NCI-H1105 treated with DMSO at 0.1 percent for 48 hours (cell line): ENCODE data around the gene SH3BP2.

Experiments used
- DNase-seq: peaks from one replicate; lab custom pipeline; 2025; lab: John Stamatoyannopoulos, UW

Gene SH3BP2

GRCh38 chr4:2790583-2791517 lies 2.0 kb upstream of the SH3BP2 start:
- DNase-seq = no peak

GRCh38 chr4:2791518-2792395 lies 1.1 kb upstream of the SH3BP2 start:
- no peak for DNase-seq

GRCh38 chr4:2792396-2792710 lies 532 bp upstream of the SH3BP2 start:
- DNase-seq = no peak

DNA sequence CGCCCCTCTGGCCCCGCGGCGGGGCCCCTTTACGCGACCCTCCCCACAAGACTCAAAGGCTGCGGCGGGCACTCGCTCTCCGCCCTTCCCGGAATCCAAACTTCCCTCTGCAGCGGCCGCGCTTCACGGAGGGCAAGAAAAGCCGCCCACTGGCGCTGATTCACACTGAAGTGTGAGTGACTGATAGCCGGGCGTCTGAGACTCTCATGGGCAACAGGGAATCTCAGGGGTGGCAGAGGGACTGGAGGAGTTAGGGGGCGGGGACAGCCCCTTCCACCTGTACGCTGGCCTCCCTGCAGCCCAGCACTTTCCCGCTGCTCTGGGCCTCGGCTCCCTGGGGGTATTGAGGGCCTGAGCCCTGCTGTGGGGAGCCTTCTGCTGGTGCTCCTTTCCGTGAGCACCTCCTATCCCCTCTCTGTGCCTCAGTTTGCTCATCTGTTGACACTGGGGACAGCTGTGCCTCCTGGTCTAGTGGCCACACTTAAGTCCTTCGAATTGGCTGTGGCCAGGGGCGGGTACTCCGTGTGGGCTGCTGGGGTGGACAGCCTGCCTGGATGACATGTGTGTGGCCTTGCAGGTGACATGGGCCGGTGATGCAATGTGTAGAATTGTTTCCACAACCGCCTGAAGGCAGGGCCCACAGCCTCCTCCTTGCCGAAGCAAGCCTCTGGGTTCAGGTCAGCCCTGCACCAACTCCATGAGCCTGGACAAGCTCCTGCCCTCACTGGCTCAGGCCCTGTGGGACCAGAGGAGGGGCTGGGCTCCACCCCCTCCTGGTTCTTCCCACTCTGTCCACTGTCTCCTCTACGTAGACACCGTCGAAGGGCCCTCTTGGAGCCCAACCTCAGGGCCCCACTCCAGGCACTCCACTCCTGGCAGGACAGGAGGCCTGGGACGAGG lies 951 bp downstream of the SH3BP2 start:
- no peak for DNase-seq

- no peak for DNase-seq
Observed at GRCh38 chr4:2794486-2795299, 1.8 kb downstream of the SH3BP2 start.

- DNase-seq = no peak
Observed at GRCh38 chr4:2795300-2795892, 2.5 kb downstream of the SH3BP2 start.

DNA sequence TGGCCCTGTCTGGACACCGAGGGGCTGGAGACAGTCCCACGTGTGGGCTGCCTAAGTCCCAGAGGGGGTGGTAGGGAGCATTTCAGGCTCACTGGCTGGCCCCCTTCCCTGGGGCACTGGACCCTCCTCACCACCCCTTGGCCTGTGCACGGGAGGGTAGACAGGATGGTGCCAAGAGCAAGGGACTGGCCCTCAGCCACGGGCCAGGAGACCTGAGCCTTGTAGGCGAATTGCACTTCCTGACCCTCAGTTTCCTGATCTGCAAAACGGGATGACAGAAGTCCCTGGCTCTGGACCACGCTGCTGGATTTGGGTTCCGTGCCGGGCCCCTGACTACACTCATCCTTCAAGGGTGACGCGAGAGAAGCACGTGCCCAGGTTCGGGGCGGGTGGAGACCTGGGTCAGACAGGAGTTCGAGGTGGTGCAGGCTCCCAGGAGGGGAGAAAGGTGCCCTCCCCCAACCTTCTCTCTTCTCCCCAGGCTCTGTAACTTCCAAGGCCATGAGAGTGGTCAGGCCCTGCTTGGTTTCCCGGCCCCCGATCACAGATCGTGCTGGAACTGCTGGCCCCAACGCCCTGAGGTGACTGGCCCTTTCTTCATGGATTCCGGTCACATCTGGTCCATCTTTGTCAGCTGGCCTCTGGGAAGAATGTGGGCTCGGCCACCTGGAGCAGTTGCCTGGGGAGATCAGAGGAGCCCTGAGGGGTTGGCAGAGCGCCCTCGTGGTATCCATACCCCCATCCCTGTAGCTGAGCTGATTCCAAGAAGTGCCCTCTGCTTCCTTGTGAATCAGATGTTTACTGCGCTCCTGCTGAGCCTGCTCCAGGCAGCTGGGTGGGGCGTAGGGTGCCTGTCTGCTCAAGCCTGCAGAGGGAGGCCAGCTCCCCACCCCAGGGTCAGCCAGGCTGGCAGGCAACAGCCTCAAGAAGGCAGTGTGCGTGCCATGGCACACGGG lies 3.3 kb downstream of the SH3BP2 start:
- DNase-seq = no peak

DNA sequence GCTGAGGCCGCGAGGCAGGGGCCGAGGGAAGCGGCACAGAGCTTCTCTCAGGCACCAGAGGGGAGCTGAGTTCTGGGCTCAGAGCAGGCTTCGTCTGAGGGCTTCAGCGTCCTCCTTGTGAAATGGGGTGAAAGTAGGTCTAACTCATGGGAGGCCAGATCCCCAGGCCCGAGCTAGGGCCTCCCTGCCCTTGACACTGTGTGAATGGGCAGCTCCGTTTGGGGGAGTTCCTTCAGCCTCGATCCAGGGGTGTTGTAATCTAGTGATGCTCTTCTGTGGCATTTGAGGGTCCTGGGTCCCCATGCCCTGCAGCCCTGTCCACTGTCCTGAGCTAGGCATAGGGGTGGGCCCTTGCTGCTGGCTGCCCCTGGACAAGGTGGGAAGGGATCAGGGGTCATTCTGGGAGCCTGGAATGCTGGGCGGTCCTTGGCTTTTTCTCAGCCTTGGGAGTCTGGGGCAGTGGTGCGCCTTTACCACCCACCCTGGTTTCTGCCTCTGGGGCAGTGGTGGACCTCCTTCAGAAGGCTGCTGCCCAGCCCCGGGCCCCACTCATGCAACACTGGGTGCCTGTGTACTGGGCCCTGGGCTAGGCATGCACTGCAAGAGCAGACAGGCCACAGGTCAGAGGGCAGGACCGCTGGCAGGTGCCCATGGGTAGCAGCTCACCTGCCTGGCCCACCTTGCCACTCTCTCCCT lies 4.1 kb downstream of the SH3BP2 start:
- no peak for DNase-seq

DNA sequence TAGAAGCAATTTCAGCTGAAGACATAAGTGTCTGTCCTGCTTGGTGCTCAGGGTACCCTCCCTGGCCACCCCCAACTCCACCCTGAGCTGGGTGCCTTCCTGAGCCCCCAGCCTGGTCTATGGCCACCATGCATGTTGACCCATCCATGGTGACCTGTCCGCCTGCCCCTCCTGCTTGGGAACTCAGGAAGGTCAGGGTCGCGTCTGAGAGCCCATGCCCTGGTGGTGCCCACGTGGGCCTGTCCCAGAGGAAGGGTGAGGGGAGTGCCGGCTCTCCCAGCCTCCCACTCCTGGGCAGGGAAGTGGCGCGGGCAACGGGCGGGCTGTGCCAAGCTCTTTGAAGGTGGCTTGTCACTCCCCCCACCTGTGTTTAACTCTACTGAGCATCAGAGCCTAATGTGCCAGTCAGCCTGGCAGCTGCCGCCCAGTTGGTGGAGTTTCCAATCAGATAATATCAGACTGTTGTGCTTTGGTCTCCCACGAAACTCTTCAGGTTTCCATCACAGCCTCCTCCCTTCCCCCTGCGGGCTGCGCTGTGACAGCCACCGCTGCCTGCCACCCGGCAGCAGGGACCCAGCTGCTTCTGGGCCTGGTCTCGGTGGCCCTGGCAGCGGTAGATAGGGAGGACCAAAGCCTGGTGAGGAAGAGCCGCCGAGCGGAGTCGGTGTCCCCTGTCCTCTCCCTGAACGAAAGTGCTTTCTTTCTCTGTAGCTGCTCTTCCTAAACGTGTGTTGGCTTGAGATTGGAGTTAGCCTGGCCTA lies 4.8 kb downstream of the SH3BP2 start:
- DNase-seq = no peak

GRCh38 chr4:2798399-2799223 lies 5.7 kb downstream of the SH3BP2 start:
- DNase-seq = no peak

GRCh38 chr4:2799224-2799911 lies 6.5 kb downstream of the SH3BP2 start:
- no peak for DNase-seq

DNA sequence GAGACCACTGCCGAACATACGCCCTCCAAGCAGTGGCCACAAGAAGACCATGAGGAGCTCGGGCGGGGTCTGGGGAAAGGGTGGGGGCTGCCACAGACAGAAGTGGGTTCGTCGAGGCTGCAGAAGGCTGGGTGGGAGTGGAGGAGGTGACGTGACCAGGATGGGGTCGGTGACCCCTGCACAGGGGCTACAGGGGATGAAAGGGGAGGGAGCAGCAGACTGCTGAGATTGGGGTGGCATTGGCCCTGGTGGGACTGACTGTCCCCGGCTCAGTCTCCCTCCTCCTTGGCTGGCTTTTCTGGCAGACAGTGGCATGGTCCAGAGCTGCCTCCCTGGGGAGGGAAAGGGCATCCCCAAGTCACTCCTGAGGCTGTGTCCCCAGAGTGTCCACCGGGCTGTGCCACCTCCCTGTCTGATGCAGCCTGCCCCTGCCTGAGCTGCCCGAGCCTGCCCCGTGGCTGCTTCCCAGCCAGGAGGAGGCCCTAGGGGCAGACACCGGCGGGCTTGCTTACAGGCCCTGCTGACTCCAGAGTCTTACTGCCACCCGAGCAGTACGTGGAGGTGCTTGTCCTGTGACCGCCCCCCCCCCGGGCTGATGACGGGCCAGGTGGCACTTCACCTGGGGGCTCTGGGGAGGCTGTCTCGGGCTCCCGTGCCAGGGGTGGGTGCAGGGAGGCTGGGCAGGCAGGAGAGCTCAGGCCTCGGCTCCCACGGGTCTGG lies 7.2 kb downstream of the SH3BP2 start:
- DNase-seq = no peak

GRCh38 chr4:2800691-2801596 lies 8.1 kb downstream of the SH3BP2 start:
- no peak for DNase-seq

DNA sequence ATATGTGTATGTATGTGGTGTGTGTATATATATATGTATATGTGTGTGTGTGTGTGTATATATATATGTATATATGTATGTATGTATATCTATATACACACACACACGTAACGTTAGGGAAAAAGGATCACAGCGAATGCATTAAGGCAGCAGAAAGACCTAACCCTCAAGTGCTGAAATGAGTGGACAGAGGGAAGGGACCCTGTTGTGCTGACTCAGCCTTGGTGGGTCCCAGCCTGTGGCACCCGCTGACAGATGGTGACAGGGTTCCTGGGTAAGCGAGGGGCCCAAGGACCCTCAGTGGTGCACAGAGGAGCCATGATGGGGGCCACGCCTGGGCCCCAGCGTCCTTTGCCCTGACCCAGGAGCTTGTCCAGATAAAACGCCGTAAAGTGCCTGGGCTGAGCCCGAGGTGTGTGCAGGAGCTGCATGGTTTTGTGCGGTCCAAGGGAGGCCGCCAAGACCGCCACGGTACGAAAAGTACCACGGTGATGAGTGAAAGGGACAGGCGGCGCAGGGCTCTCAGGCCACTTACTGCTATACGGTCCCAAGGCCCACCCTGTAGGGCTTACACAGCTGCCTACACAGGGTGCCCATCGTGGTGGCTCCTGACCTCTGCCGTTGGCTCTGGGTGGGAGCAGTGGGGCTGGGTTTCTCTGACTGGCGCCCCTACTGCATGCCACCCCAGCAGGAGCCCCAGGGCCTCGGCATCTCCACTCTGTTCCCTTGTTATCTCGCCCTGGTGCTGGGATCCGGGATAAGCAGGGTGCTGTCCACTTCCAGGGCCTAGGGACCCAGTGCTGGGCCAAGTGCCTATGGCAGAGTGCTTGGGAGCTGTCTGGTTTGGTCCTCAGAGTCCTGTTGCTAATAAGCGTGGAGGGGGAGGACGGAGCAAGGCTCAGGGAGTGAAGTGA lies 10.0 kb downstream of the SH3BP2 start:
- no peak for DNase-seq
